ENCODE measurements around the gene CRISP3.

Gene CRISP3

GRCh38 chr6:49744259-49744658, at the start of gene CRISP3:
CRISP3 (minus strand) TSS chr6:49744388; CDS start chr6:49744367, 21 bp downstream.
- no peak for TF ChIP-seq CTCF (IDR thresholded peaks at IDR 0.05; ENCODE audit: low read depth, low read length)
- no peak within 1 kb of the TSS for H3K4me3 ChIP-seq (ENCODE audit: low read depth, low read length)
- DNase-seq, result no peak
- no peaks in the 10 kb centered on the region for H3K27me3 ChIP-seq (ENCODE audit: insufficient read depth, low read depth, severe bottlenecking)
- H3K9me3 ChIP-seq (ENCODE audit: severe bottlenecking), result no peaks in the 10 kb centered on the region
- H3K27ac ChIP-seq, result no peak within 1 kb of the TSS
- H3K36me3 ChIP-seq, result no peaks in the 10 kb centered on the region

- TF ChIP-seq CTCF (IDR thresholded peaks at IDR 0.05; ENCODE audit: low read depth, low read length), result no peak
- no peak for DNase-seq
- Histone ChIP-seq H3K9me3 (ENCODE audit: severe bottlenecking) (peaks cover 3% of the 10 kb centered on the region), H3K27me3 (ENCODE audit: insufficient read depth, low read depth, severe bottlenecking) (no peaks in the 10 kb centered on the region), H3K36me3 (no peaks in the 10 kb centered on the region), H3K27ac (no peak overlapping the region), H3K4me3 (ENCODE audit: low read depth, low read length) (no peak overlapping the region)
Observed at GRCh38 chr6:49790341-49790740, 46.2 kb upstream of the CRISP3 start.

- Histone ChIP-seq H3K27me3 (ENCODE audit: insufficient read depth, low read depth, severe bottlenecking) (no peaks in the 10 kb centered on the region), H3K4me3 (ENCODE audit: low read depth, low read length) (no peak within 1 kb of the TSS), H3K27ac (no peak within 1 kb of the TSS), H3K9me3 (ENCODE audit: severe bottlenecking) (peaks cover 3% of the 10 kb centered on the region), H3K36me3 (no peaks in the 10 kb centered on the region)
- peak; percentile 53 for DNase-seq
- TF ChIP-seq CTCF (IDR thresholded peaks at IDR 0.05; ENCODE audit: low read depth, low read length), result no peak
Observed at GRCh38 chr6:49787176-49787575, 43.0 kb upstream of the CRISP3 start, which contains the start of gene PGK2. PGK2 (minus strand) TSS chr6:49787285; CDS start chr6:49787187, 98 bp downstream.

GRCh38 chr6:49784272-49784671, 40.1 kb upstream of the CRISP3 start:
- no peaks in the 10 kb centered on the region for H3K27me3 ChIP-seq (ENCODE audit: insufficient read depth, low read depth, severe bottlenecking)
- no peak for TF ChIP-seq CTCF (IDR thresholded peaks at IDR 0.05; ENCODE audit: low read depth, low read length)
- no peak for DNase-seq
- H3K36me3 ChIP-seq, result no peaks in the 10 kb centered on the region
- no peak overlapping the region for H3K27ac ChIP-seq
- peaks cover 3% of the 10 kb centered on the region for H3K9me3 ChIP-seq (ENCODE audit: severe bottlenecking)
- no peak overlapping the region for H3K4me3 ChIP-seq (ENCODE audit: low read depth, low read length)

GRCh38 chr6:49782725-49783124, 38.5 kb upstream of the CRISP3 start:
- no peaks in the 10 kb centered on the region for H3K27me3 ChIP-seq (ENCODE audit: insufficient read depth, low read depth, severe bottlenecking)
- H3K27ac ChIP-seq, result no peak overlapping the region

More at GRCh38 chr6:49782725-49783124, 38.5 kb upstream of the CRISP3 start:
- no peak overlapping the region for H3K4me3 ChIP-seq (ENCODE audit: low read depth, low read length)
- TF ChIP-seq CTCF (IDR thresholded peaks at IDR 0.05; ENCODE audit: low read depth, low read length), result no peak
- no peak for DNase-seq
- H3K36me3 ChIP-seq, result no peaks in the 10 kb centered on the region
- H3K9me3 ChIP-seq (ENCODE audit: severe bottlenecking), result peaks cover 3% of the 10 kb centered on the region

All from WERI-Rb-1 (cell line).